GM21528 (cell line): ENCODE results near the gene MARCHF10.

Experiments
- ATAC-seq: cut with Tn5 transposase; IDR thresholded peaks from one replicate; pipeline ENCODE4 v1.9.1; 2021; ENCODE audit warnings: mild to moderate bottlenecking, moderate library complexity; ENCODE audit not compliant: unreplicated experiment, low FRiP score

Gene MARCHF10

GRCh38 chr17:62684179-62684578 lies 123.9 kb downstream of the MARCHF10 start:
- no peak for ATAC-seq

GRCh38 chr17:62681939-62682381 lies 126.2 kb downstream of the MARCHF10 start:
- ATAC-seq = no peak

GRCh38 chr17:62681061-62681938 lies 126.8 kb downstream of the MARCHF10 start:
- ATAC-seq = no peak

- no peak for ATAC-seq
Observed at GRCh38 chr17:62680541-62681052, 127.5 kb downstream of the MARCHF10 start.

- no peak for ATAC-seq
Observed at GRCh38 chr17:62679866-62680377, 128.2 kb downstream of the MARCHF10 start.

- ATAC-seq = no peak
Observed at GRCh38 chr17:62678214-62678919, 129.7 kb downstream of the MARCHF10 start.

- ATAC-seq = no peak
Observed at GRCh38 chr17:62676952-62677596, 131.0 kb downstream of the MARCHF10 start.

GRCh38 chr17:62676231-62676943 lies 131.7 kb downstream of the MARCHF10 start:
- ATAC-seq = no peak

GRCh38 chr17:62675701-62676100 lies 132.4 kb downstream of the MARCHF10 start:
- no peak for ATAC-seq

GRCh38 chr17:62675260-62675659 lies 132.9 kb downstream of the MARCHF10 start:
- ATAC-seq = no peak

- ATAC-seq = no peak
Observed at GRCh38 chr17:62674841-62675240, 133.3 kb downstream of the MARCHF10 start.

GRCh38 chr17:62674363-62674739 lies 133.8 kb downstream of the MARCHF10 start:
- no peak for ATAC-seq

- ATAC-seq = no peak
Observed at GRCh38 chr17:62673614-62674362, 134.3 kb downstream of the MARCHF10 start.

- ATAC-seq = no peak
Observed at GRCh38 chr17:62672957-62673356, 135.2 kb downstream of the MARCHF10 start.

GRCh38 chr17:62671553-62671952 lies 136.6 kb downstream of the MARCHF10 start:
- no peak for ATAC-seq

- no peak for ATAC-seq
Observed at GRCh38 chr17:62670202-62670821, 137.8 kb downstream of the MARCHF10 start.

GRCh38 chr17:62668091-62668804 lies 139.9 kb downstream of the MARCHF10 start:
- no peak for ATAC-seq

- ATAC-seq = no peak
Observed at GRCh38 chr17:62666801-62667591, 141.1 kb downstream of the MARCHF10 start.
